ENCODE data around the gene RAB11FIP5.
"Not testable (repeated sequence)": the region's sequence is repeated elsewhere in the genome, so short reads cannot be mapped to it uniquely, and the experiment has no call there.

The RAB11FIP5 gene, protein sequence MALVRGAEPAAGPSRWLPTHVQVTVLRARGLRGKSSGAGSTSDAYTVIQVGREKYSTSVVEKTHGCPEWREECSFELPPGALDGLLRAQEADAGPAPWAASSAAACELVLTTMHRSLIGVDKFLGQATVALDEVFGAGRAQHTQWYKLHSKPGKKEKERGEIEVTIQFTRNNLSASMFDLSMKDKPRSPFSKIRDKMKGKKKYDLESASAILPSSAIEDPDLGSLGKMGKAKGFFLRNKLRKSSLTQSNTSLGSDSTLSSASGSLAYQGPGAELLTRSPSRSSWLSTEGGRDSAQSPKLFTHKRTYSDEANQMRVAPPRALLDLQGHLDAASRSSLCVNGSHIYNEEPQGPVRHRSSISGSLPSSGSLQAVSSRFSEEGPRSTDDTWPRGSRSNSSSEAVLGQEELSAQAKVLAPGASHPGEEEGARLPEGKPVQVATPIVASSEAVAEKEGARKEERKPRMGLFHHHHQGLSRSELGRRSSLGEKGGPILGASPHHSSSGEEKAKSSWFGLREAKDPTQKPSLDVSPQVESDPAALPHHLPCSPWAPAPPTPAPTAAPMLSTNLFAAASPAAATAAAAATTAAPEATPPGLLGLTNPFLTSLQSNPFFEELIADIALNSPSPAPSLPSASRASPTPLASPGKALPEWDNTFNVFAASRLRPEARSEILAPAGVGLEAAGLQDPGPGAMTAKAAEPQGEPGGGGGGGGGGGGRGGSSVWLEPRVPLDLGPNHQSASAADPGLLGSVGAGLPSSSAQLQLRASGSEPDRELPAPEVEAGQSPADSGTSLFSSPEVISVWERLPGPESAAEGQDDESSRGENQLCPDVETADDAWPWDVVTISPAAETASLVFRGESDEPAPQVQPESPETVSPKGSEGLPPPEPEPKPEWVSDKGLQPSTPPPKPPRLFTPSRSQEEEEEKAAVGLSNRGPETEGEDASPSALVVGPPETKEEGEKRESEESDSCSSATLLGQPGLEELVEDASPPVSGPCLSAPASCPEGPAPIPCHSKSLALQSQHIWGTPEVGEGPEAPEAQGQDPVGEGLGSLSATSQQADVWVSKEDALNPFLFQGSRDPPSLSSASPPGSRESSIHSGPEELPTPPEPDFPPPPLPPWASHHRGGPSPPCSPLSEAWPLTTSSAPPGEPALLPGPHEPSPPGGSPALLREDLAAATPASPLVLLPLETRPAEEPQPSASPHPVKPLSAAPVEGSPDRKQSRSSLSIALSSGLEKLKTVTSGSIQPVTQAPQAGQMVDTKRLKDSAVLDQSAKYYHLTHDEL (N-terminal part only)

GRCh38 chr2:73112913-73113854, at the start of gene RAB11FIP5:
RAB11FIP5 (minus strand) TSS chr2:73112948; CDS start chr2:73112777, 171 bp downstream.
- DNase-seq (ENCODE audit: low spot score): peak; percentile 95

GRCh38 chr2:73156539-73157124, 43.9 kb upstream of the RAB11FIP5 start:
- DNase-seq (ENCODE audit: low spot score): peak; percentile 82

- no peak for DNase-seq (ENCODE audit: low spot score)
Measured at GRCh38 chr2:73142937-73143336, 30.2 kb upstream of the RAB11FIP5 start.

DNA sequence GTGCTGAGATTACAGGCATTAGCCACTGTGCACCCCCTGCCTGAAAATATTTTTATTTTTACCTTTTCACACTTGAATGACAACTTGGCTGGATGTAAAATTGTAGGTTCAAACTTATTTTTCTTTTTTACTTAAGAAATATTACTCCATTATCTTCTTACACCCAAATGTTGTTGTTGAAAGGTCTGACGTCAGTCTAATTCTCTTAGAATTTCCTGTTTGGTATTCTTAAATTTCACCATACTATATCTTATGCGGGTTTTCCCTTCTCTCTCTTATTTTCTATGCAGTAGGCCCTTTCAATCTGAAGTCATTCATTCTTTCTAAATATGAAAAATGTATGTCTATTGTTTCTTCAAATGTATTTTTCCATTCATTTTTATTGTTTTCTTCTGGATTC, 29.1 kb upstream of the RAB11FIP5 start:
- DNase-seq (ENCODE audit: low spot score): no peak

DNA sequence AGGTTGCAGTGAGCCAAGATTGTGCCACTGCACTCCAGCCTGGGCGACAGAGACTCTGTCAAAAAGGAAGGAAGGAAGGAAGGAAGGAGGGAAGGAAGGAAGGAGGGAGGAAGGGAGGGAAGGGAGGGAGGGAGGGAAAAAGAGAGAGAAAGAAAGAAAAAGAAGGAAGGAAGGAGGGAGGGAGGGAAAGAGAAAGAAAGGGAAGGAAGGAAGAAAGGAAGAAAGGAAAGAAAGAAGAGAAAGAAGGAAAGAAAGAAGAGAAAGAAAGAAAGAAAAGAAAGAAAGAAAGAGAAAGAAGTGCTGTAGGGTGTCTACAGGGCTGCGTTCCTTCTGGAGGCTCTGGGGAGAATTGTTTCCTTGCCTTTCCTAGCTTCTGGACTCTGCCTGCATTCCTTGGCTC, 22.5 kb upstream of the RAB11FIP5 start:
- DNase-seq (ENCODE audit: low spot score): no peak

- no peak for DNase-seq (ENCODE audit: low spot score)
Measured at GRCh38 chr2:73134471-73134870, 21.7 kb upstream of the RAB11FIP5 start.

DNA sequence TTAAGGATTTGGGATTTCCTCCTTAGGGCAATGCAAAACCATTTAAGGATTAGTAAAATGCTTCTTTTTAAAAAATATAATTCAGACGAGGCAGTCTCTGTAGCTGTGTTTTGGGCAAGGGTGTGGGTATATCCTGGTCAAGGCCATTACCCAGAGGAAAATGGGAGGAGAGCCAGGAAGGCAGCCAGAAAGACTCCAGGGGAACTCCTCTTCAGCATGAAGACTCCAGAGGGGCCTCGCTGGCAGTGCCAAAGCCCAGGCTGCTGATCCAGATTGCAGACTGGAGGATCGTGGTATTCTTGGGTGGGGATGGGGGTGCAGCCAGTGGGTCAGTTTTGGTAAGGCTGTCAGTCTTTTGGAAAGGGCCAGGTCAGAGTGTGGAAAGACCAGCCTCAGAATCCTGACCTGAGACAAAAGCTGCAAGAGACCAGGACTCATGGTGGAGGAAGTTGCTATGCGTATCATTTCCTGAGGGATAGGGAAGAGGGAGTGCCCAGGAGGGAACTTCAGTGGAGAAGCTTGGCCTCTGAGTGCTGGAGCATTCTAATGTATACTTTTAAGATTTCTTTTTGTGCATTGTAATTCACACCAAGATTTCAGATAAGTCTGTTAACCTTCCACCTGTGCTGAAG, 20.9 kb upstream of the RAB11FIP5 start:
- DNase-seq (ENCODE audit: low spot score): no peak

- DNase-seq (ENCODE audit: low spot score): no peak
Measured at GRCh38 chr2:73131807-73132206, 19.1 kb upstream of the RAB11FIP5 start.

DNA sequence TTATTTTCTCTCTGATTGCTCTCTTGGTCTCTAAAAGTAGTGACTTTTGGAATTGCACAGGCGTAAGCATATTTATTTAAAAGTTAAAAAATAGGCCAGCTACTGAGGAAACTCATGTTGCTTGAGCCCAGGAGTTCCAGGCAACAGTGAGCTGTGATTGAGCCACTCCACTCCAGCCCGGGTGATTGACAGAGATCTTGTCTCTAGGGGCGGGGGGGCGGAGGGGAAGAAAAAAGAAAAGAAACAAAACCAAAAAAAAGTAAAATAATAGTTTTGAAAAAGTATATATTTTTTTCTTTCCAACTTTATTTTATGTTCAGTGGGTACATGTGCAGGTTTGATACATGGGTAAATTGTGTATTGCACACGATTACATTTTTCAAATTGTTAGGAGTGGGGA, 18.0 kb upstream of the RAB11FIP5 start:
- no peak for DNase-seq (ENCODE audit: low spot score)

GRCh38 chr2:73128841-73129535, 16.2 kb upstream of the RAB11FIP5 start:
- no peak for DNase-seq (ENCODE audit: low spot score)

GRCh38 chr2:73122536-73122935, 9.8 kb upstream of the RAB11FIP5 start:
- DNase-seq (ENCODE audit: low spot score): no peak

DNA sequence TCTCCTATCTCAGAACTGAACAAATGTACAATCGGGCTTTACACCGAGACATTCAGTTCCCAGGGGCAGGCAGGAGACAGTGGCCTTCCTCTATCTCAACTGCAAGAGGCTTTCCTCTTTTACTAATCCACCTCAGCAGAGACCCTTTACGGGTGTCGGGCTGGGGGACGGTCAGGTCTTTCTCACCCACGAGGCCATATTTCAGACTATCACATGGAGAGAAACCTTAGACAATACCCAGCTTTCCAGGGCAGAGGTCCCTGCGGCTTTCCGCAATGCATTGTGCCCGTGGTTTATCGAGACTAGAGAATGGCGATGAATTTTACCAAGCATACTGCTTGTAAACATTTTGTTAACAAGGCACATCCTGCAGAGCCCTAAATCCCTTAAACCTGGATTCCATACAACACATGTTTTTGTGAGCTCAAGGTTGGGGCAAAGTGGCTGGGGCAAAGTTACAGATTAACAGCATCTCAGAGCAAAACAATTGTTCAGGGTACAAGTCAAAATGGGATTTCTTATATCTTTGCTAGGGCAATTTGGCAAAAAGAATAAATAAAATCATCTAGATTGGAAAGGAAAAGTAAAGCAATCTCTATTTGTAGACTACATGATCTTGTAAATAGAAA, 7.0 kb upstream of the RAB11FIP5 start:
- not testable (repeated sequence) for DNase-seq (ENCODE audit: low spot score)

DNA sequence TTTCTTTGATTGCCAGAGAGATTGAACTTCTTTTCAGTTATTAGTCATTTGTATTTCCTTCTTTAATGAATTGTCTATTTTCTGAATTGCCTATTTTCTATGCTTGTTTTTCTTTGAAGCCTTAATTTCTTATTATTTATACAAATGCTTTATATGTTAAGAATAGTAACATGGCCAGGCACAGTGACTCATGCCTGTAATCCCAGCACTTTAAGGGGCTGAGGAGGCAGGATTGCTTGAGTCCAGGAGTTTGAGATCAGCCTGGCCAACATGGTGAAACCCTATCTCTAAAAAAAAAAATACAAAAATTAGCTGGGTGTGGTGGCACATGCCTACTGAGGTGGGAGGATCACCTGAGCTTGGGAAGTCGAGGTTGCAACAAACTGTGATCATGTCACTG, 4.7 kb upstream of the RAB11FIP5 start:
- DNase-seq (ENCODE audit: low spot score): no peak

GRCh38 chr2:73116182-73116960, 3.6 kb upstream of the RAB11FIP5 start:
- DNase-seq (ENCODE audit: low spot score): no peak

- DNase-seq (ENCODE audit: low spot score): no peak
Measured at GRCh38 chr2:73114273-73114867, 1.6 kb upstream of the RAB11FIP5 start.

- DNase-seq (ENCODE audit: low spot score): peak; percentile 74
Measured at GRCh38 chr2:73112026-73112912, 479 bp downstream of the RAB11FIP5 start.
